Right lobe of liver (tissue), 4 donors: Measurements from ENCODE around the gene ATOH8.

Source experiments
- POLR2A ChIP-seq: fragments of 450-650 bp; IDR thresholded peaks from one replicate; pipeline ENCODE4 v1.6.1; 2017; ENCODE audit warnings: antibody characterized with exemption, mild to moderate bottlenecking
- TF ChIP-seq, protein P1 (sequence below), 4 donors: fragments of 200-600 bp in 3 of 4; fragments of 450-650 bp in 1 of 4; IDR thresholded peaks; one replicate each; pipeline versions ENCODE4 v1.5.1 to v1.8.0; 2016 to 2022; ENCODE audit warnings: antibody characterized with exemption in 4 of 4, mild to moderate bottlenecking in 2 of 4
- donor health status: DM: no; HTN: no; CAD: no.
- donor health status: DM: no; HTN: no; CAD: no.
- donor health status: DM: no; HTN: yes; CAD: no.

DNA sequence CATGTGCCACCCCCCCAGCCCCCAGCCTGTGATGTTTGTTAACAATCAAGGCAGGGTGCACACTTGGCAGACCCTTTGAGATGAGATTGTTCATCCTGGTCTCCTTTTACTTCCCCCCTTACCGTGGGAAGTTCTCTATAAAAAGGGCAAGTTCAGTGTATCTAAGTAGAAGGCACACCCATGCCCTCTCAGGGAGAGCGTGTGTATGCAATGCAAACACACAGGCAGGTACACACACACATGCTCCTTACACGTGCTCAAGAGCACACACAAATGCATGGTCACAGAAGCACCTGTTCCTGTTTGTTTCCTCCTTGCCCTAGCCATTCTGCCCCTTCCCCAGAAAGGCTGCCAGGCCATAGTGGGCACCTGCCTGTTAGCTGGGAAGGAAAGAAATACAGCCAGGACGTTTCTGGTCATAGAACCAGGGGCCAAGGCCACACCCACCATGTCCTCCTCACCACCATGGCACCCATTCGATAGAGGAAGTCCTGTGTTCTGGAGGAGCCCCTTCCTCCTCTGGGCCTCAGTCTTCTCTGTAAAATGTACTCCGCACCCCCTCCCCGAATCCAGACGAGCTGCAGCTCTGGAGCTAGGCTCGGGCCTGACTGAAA is 3.1 kb downstream of the ATOH8 start:
- TF ChIP-seq, protein P1, sequence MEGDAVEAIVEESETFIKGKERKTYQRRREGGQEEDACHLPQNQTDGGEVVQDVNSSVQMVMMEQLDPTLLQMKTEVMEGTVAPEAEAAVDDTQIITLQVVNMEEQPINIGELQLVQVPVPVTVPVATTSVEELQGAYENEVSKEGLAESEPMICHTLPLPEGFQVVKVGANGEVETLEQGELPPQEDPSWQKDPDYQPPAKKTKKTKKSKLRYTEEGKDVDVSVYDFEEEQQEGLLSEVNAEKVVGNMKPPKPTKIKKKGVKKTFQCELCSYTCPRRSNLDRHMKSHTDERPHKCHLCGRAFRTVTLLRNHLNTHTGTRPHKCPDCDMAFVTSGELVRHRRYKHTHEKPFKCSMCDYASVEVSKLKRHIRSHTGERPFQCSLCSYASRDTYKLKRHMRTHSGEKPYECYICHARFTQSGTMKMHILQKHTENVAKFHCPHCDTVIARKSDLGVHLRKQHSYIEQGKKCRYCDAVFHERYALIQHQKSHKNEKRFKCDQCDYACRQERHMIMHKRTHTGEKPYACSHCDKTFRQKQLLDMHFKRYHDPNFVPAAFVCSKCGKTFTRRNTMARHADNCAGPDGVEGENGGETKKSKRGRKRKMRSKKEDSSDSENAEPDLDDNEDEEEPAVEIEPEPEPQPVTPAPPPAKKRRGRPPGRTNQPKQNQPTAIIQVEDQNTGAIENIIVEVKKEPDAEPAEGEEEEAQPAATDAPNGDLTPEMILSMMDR (IDR thresholded peaks at IDR 0.05), result no peak
- TF ChIP-seq POLR2A, result peak; percentile 39
